SU-DHL-6 (cell line): Measurements from ENCODE around the gene SFTPB.
"Not testable (repeated sequence)": the region's sequence is repeated elsewhere in the genome, so short reads cannot be mapped to it uniquely, and the experiment has no call there.

Experiments used
- H2AFZ ChIP-seq: fragments of 200-600 bp; sonication (generic); 2 replicates; pipeline ENCODE4 v1.6.1; 2014; ENCODE audit warnings: low read depth, mild to moderate bottlenecking, moderate library complexity, mixed read lengths, antibody characterized with exemption, low read length; ENCODE audit not compliant: severe bottlenecking
- H3F3A ChIP-seq: fragments of 200-600 bp; shearing (Covaris generic); 2 replicates; pipeline ENCODE4 v1.6.0; 2016; ENCODE audit warnings: antibody characterized with exemption, mild to moderate bottlenecking; ENCODE audit not compliant: insufficient read depth
- H3K27ac ChIP-seq: fragments of 200-600 bp; sonication (generic); 2 replicates; pipeline ENCODE4 v1.5.1; 2016; ENCODE audit warnings: low read depth, mild to moderate bottlenecking, low read length, moderate library complexity, mixed read lengths
- H3K27me3 ChIP-seq: fragments of 200-600 bp; sonication (generic), shearing (Covaris generic); 2 replicates; pipeline ENCODE4 v1.6.0; 2014; ENCODE audit warnings: mild to moderate bottlenecking, low read length
- H3K36me3 ChIP-seq: fragments of 200-600 bp; sonication (generic); 2 replicates; pipeline ENCODE4 v1.6.1; 2014; ENCODE audit warnings: mild to moderate bottlenecking, low read length, mixed read lengths
- H3K4me2 ChIP-seq: fragments of 300-600, 200-600 bp; shearing (Covaris generic), sonication (generic); 2 replicates; pipeline ENCODE4 v1.6.0; 2014; ENCODE audit warnings: low read length, low read depth, mild to moderate bottlenecking; ENCODE audit not compliant: poor library complexity, severe bottlenecking
- H3K4me3 ChIP-seq: fragments of 200-600 bp; sonication (generic); 2 replicates; pipeline ENCODE4 v1.5.1; 2014; ENCODE audit warnings: antibody characterized with exemption, low read length, mild to moderate bottlenecking, mixed read lengths; ENCODE audit not compliant: insufficient read depth, poor library complexity, severe bottlenecking
- H3K79me2 ChIP-seq: fragments of 200-600 bp; sonication (generic); 2 replicates; pipeline ENCODE4 v1.6.1; 2014; ENCODE audit warnings: mild to moderate bottlenecking, low read length, moderate library complexity; ENCODE audit not compliant: insufficient read depth
- H3K9ac ChIP-seq: fragments of 200-600 bp; sonication (generic); 2 replicates; pipeline ENCODE4 v1.7.0; 2014; ENCODE audit warnings: mild to moderate bottlenecking, low read length
- H3K9me2 ChIP-seq: fragments of 200-600 bp; sonication (generic); replicated peaks from 2 replicates; pipeline ENCODE4 v1.6.1; 2014; ENCODE audit warnings: low read length; ENCODE audit not compliant: insufficient read depth
- H3K9me3 ChIP-seq: fragments of 200-600 bp; sonication (generic); 2 replicates; pipeline ENCODE4 v1.6.1; 2014; ENCODE audit warnings: low read length, mixed read lengths; ENCODE audit not compliant: insufficient read depth
- H4K20me1 ChIP-seq: fragments of 200-600 bp; sonication (generic); 2 replicates; pipeline ENCODE4 v1.6.1; 2014; ENCODE audit warnings: low read depth, mild to moderate bottlenecking, antibody characterized with exemption, low read length, moderate library complexity, mixed read lengths
- CTCF ChIP-seq: fragments of 200-600 bp; sonication (generic); IDR thresholded peaks from one replicate; pipeline ENCODE4 v1.5.1; 2017; ENCODE audit warnings: antibody characterized with exemption, mild to moderate bottlenecking, low read length, moderate library complexity; ENCODE audit not compliant: insufficient read depth, poor library complexity, severe bottlenecking
- EZH2phosphoT487 ChIP-seq: fragments of 200-600 bp; sonication (generic), shearing (Covaris generic); conservative IDR thresholded peaks from 2 replicates; pipeline ENCODE4 v1.6.1; 2018; ENCODE audit warnings: mild to moderate bottlenecking, antibody characterized with exemption, low read length, moderate library complexity, mixed read lengths

SFTPB gene

GRCh38 chr2:85714841-85715240, 46.8 kb upstream of the SFTPB start:
- H2AFZ ChIP-seq, result no peak overlapping the region
- no peak overlapping the region for H3K4me2 ChIP-seq
- H4K20me1 ChIP-seq, result no peaks in the 10 kb centered on the region
- no peaks in the 10 kb centered on the region for H3K79me2 ChIP-seq
- no peaks in the 10 kb centered on the region for H3K36me3 ChIP-seq
- TF ChIP-seq EZH2phosphoT487 (no peak), CTCF (no peak)
- H3K9me3 ChIP-seq, result no peaks in the 10 kb centered on the region
- H3K27me3 ChIP-seq, result no peaks in the 10 kb centered on the region
- H3K9me2 ChIP-seq, result no peaks in the 10 kb centered on the region
- no peak overlapping the region for H3K9ac ChIP-seq
- no peaks in the 10 kb centered on the region for H3F3A ChIP-seq
- H3K4me3 ChIP-seq, result no peak overlapping the region
- no peak overlapping the region for H3K27ac ChIP-seq

GRCh38 chr2:85714421-85714820, 46.4 kb upstream of the SFTPB start:
- not testable (repeated sequence) for H3K9me3 ChIP-seq, H3K4me2 ChIP-seq, H4K20me1 ChIP-seq, H3K9ac ChIP-seq, H3K27me3 ChIP-seq, H3K79me2 ChIP-seq, H3K27ac ChIP-seq, H2AFZ ChIP-seq, H3F3A ChIP-seq, H3K9me2 ChIP-seq, H3K36me3 ChIP-seq, H3K4me3 ChIP-seq

- Histone ChIP-seq H3K9ac (no peak overlapping the region), H3K9me2 (no peaks in the 10 kb centered on the region), H3F3A (no peaks in the 10 kb centered on the region), H4K20me1 (no peaks in the 10 kb centered on the region), H3K27ac (no peak overlapping the region), H3K4me3 (no peak overlapping the region), H3K36me3 (no peaks in the 10 kb centered on the region), H3K79me2 (no peaks in the 10 kb centered on the region), H3K4me2 (no peak overlapping the region), H3K9me3 (no peaks in the 10 kb centered on the region), H3K27me3 (no peaks in the 10 kb centered on the region), H2AFZ (no peak overlapping the region)
- no peak for TF ChIP-seq CTCF
- no peak for TF ChIP-seq EZH2phosphoT487
These were observed 45.8 kb upstream of the SFTPB start for GRCh38 chr2:85713836-85714235.

- Histone ChIP-seq H4K20me1 (no peaks in the 10 kb centered on the region), H3F3A (no peaks in the 10 kb centered on the region), H3K27me3 (no peaks in the 10 kb centered on the region), H3K4me2 (no peak overlapping the region), H3K79me2 (no peaks in the 10 kb centered on the region), H3K36me3 (no peaks in the 10 kb centered on the region), H2AFZ (no peak overlapping the region), H3K9ac (no peak overlapping the region), H3K9me2 (no peaks in the 10 kb centered on the region), H3K9me3 (no peaks in the 10 kb centered on the region), H3K4me3 (no peak overlapping the region), H3K27ac (no peak overlapping the region)
- TF ChIP-seq CTCF (no peak), EZH2phosphoT487 (no peak)
These were observed 45.0 kb upstream of the SFTPB start for GRCh38 chr2:85712849-85713612.
